Measurements from ENCODE around the gene ACSM2B.
"Not testable (repeated sequence)": the region's sequence is repeated elsewhere in the genome, so short reads cannot be mapped to it uniquely, and the experiment has no call there.

The ACSM2B gene

GRCh38 chr16:20611975-20612481 lies 35.9 kb upstream of the ACSM2B start:
- Histone ChIP-seq H3K9me3 (ENCODE audit: severe bottlenecking) (no peaks in the 10 kb centered on the region), H3K36me3 (no peaks in the 10 kb centered on the region), H3K27ac (peak overlapping the region; percentile 48), H3K27me3 (ENCODE audit: insufficient read depth, low read depth, severe bottlenecking) (no peaks in the 10 kb centered on the region), H3K4me3 (ENCODE audit: low read depth, low read length) (no peak overlapping the region)
- TF ChIP-seq CTCF (IDR thresholded peaks at IDR 0.05; ENCODE audit: low read depth, low read length): no peak
- peak; percentile 84 for DNase-seq

GRCh38 chr16:20611350-20611902 lies 35.3 kb upstream of the ACSM2B start:
- peak; percentile 19 for DNase-seq
- Histone ChIP-seq H3K9me3 (ENCODE audit: severe bottlenecking) (no peaks in the 10 kb centered on the region), H3K27me3 (ENCODE audit: insufficient read depth, low read depth, severe bottlenecking) (no peaks in the 10 kb centered on the region), H3K36me3 (no peaks in the 10 kb centered on the region), H3K4me3 (ENCODE audit: low read depth, low read length) (no peak overlapping the region), H3K27ac (peak overlapping the region; percentile 48)
- no peak for TF ChIP-seq CTCF (IDR thresholded peaks at IDR 0.05; ENCODE audit: low read depth, low read length)

GRCh38 chr16:20610892-20611349 lies 34.8 kb upstream of the ACSM2B start:
- Histone ChIP-seq H3K36me3 (no peaks in the 10 kb centered on the region), H3K9me3 (ENCODE audit: severe bottlenecking) (no peaks in the 10 kb centered on the region), H3K4me3 (ENCODE audit: low read depth, low read length) (no peak overlapping the region), H3K27ac (peak overlapping the region; percentile 4; the same call in 1 of the 2 replicates), H3K27me3 (ENCODE audit: insufficient read depth, low read depth, severe bottlenecking) (no peaks in the 10 kb centered on the region)
- TF ChIP-seq CTCF (IDR thresholded peaks at IDR 0.05; ENCODE audit: low read depth, low read length): no peak
- DNase-seq: no peak

- H3K27me3 ChIP-seq (ENCODE audit: insufficient read depth, low read depth, severe bottlenecking): no peaks in the 10 kb centered on the region
- no peak overlapping the region for H3K4me3 ChIP-seq (ENCODE audit: low read depth, low read length)
- TF ChIP-seq CTCF (IDR thresholded peaks at IDR 0.05; ENCODE audit: low read depth, low read length): no peak
- H3K27ac ChIP-seq: peak overlapping the region; percentile 4; the same call in 1 of the 2 replicates
- H3K9me3 ChIP-seq (ENCODE audit: severe bottlenecking): no peaks in the 10 kb centered on the region
- peak; percentile 42 for DNase-seq
- no peaks in the 10 kb centered on the region for H3K36me3 ChIP-seq
Observed at GRCh38 chr16:20610211-20610891, 34.2 kb upstream of the ACSM2B start.

- peak; percentile 33; the same call in 1 of the 2 replicates for TF ChIP-seq CTCF (IDR thresholded peaks at IDR 0.05; ENCODE audit: low read depth, low read length)
- H3K9me3 ChIP-seq (ENCODE audit: severe bottlenecking); DNase-seq; H3K36me3 ChIP-seq; H3K27ac ChIP-seq; H3K4me3 ChIP-seq (ENCODE audit: low read depth, low read length): not testable (repeated sequence)
- H3K27me3 ChIP-seq (ENCODE audit: insufficient read depth, low read depth, severe bottlenecking): peaks cover 14% of the 10 kb centered on the region
Observed at GRCh38 chr16:20602205-20602604, 26.0 kb upstream of the ACSM2B start.

- H3K27ac ChIP-seq; H3K36me3 ChIP-seq; H3K9me3 ChIP-seq (ENCODE audit: severe bottlenecking); DNase-seq; H3K4me3 ChIP-seq (ENCODE audit: low read depth, low read length): not testable (repeated sequence)
- H3K27me3 ChIP-seq (ENCODE audit: insufficient read depth, low read depth, severe bottlenecking): peaks cover 14% of the 10 kb centered on the region
Observed at GRCh38 chr16:20599475-20599874, 23.3 kb upstream of the ACSM2B start.

All from WERI-Rb-1 (cell line).